Measurements from ENCODE around the gene ECSCR.

Gene ECSCR

DNA sequence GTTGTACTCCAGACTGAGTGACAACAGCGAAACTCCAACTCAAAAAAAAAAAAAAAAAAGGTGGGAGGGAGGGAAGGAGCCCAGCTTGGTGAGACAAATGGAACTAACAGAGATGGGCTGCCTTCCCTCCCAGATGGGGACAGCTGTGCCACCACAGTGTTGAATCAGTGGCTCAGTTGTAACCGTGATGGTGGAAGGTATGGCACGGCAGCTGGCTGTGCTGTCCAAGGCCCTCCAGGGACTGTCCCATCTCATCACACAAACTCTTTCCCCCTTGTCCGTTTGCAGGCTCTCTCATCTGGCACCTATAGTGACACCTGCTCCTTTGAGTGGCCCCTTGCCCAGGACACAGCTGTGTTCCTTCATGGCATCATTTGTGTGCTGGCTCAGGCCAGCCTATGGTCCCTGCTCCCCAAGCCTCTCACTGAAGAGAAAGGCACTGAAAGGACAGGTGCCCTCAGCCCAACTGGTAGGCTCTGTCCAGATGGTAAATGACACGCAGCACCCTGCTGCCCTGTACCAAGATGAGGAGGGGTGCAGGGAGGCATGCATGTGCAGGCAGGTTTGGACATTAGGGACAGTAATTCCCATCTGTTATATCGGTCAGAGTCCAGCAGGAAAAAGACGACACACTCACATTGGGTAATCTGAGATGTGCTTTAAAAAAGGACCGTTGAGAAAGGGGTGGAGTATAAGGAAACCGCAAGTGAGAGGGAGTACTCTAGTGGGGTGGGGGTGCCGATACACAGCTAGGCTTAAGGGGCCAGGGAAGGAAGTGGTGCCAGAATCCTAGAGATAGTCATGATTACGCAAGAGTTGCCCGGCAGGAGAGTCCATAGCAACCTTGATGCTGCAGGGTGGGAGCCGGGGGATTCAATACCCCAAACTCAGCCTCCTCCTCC lies 12.6 kb upstream of the ECSCR start:
- Histone ChIP-seq H3K4me3 (ENCODE audit: low read length in 2 of 2) (no peak overlapping the region), H3K9ac (ENCODE audit: low read depth in 1 of 2, low read length in 2 of 2) (peak overlapping the region; percentile 11 to 32), H3K27ac (ENCODE audit: low read depth in 2 of 2, low read length in 2 of 2) (peak overlapping the region; percentile 43 to 49), H3K4me1 (ENCODE audit: control insufficient read depth in 2 of 2, insufficient read depth in 2 of 2, low read length in 2 of 2) (peaks cover 29% of the 10 kb centered on the region in 2 donors), H3K9me3 (ENCODE audit: control insufficient read depth in 2 of 2, low read length in 2 of 2) (no peaks in the 10 kb centered on the region), H3K36me3 (ENCODE audit: control insufficient read depth in 2 of 2, insufficient read depth in 2 of 2, low read length in 2 of 2) (peaks cover 7 to 20% of the 10 kb centered on the region in 2 donors), H3K27me3 (ENCODE audit: control insufficient read depth in 2 of 2, insufficient read depth in 2 of 2, low read length in 2 of 2) (no peaks in the 10 kb centered on the region)

DNA sequence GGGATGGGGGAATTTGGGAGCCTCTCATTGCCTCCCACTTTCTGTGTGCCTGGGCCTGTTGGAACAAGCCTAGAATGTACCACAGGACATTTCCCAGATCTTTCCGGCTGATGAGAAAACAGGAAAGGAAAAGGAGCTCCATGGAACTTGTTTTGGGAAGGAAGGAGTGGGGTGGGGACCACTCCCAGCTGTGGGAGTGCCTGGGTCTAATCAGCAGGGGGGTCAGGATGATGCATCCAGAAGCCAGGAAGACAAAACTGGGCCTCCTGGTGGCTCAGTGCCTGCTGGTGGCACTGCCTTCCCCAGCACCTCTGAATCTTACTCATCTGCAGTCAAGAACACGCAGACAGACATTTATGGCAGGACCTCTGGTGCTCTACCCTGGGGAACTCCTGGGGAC lies 11.0 kb upstream of the ECSCR start:
- H3K36me3 ChIP-seq (ENCODE audit: control insufficient read depth in 2 of 2, insufficient read depth in 2 of 2, low read length in 2 of 2): peaks cover 7 to 20% of the 10 kb centered on the region in 2 donors
- H3K9me3 ChIP-seq (ENCODE audit: control insufficient read depth in 2 of 2, low read length in 2 of 2): no peaks in the 10 kb centered on the region
- H3K27me3 ChIP-seq (ENCODE audit: control insufficient read depth in 2 of 2, insufficient read depth in 2 of 2, low read length in 2 of 2): peaks cover 0 to 2% of the 10 kb centered on the region in 2 donors
- no peak overlapping the region for H3K9ac ChIP-seq (ENCODE audit: low read depth in 1 of 2, low read length in 2 of 2)
- peaks cover 29% of the 10 kb centered on the region in 2 donors for H3K4me1 ChIP-seq (ENCODE audit: control insufficient read depth in 2 of 2, insufficient read depth in 2 of 2, low read length in 2 of 2)
- H3K27ac ChIP-seq (ENCODE audit: low read depth in 2 of 2, low read length in 2 of 2): no peak overlapping the region
- H3K4me3 ChIP-seq (ENCODE audit: low read length in 2 of 2): no peak overlapping the region

DNA sequence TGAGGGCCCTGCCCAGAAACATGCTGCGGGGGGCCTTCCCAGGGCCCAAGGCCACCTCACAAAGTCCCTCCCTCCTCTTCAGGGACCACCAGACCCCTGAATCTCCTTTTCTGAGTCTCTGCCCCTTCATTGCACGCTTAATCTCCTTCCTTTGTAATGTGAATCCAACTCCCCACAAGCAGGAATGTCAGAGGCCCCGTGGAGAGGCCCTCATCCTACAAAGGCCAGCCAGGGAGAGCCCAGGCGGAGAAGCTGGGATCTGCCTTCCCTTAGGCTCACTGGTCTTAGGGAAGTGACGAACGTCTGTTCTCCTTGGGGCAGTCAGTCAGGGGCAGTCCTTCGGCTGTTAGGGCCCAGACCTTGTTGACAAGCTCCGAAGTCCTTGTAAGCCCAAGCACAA lies 10.6 kb upstream of the ECSCR start:
- Histone ChIP-seq H3K4me1 (ENCODE audit: control insufficient read depth in 2 of 2, insufficient read depth in 2 of 2, low read length in 2 of 2) (peaks cover 29% of the 10 kb centered on the region in 2 donors), H3K27ac (ENCODE audit: low read depth in 2 of 2, low read length in 2 of 2) (no peak overlapping the region), H3K4me3 (ENCODE audit: low read length in 2 of 2) (no peak overlapping the region), H3K36me3 (ENCODE audit: control insufficient read depth in 2 of 2, insufficient read depth in 2 of 2, low read length in 2 of 2) (peaks cover 5 to 15% of the 10 kb centered on the region in 2 donors), H3K9me3 (ENCODE audit: control insufficient read depth in 2 of 2, low read length in 2 of 2) (no peaks in the 10 kb centered on the region), H3K27me3 (ENCODE audit: control insufficient read depth in 2 of 2, insufficient read depth in 2 of 2, low read length in 2 of 2) (peaks cover 0 to 2% of the 10 kb centered on the region in 2 donors), H3K9ac (ENCODE audit: low read depth in 1 of 2, low read length in 2 of 2) (no peak overlapping the region)

- Histone ChIP-seq H3K9ac (ENCODE audit: low read depth in 1 of 2, low read length in 2 of 2) (peak overlapping the region in 1 of 2 donors; percentile 82), H3K27me3 (ENCODE audit: control insufficient read depth in 2 of 2, insufficient read depth in 2 of 2, low read length in 2 of 2) (peaks cover 0 to 2% of the 10 kb centered on the region in 2 donors), H3K4me1 (ENCODE audit: control insufficient read depth in 2 of 2, insufficient read depth in 2 of 2, low read length in 2 of 2) (peaks cover 29% of the 10 kb centered on the region in 2 donors), H3K4me3 (ENCODE audit: low read length in 2 of 2) (no peak overlapping the region), H3K27ac (ENCODE audit: low read depth in 2 of 2, low read length in 2 of 2) (no peak overlapping the region), H3K9me3 (ENCODE audit: control insufficient read depth in 2 of 2, low read length in 2 of 2) (no peaks in the 10 kb centered on the region), H3K36me3 (ENCODE audit: control insufficient read depth in 2 of 2, insufficient read depth in 2 of 2, low read length in 2 of 2) (peaks cover 0 to 9% of the 10 kb centered on the region in 2 donors)
These were observed 10.0 kb upstream of the ECSCR start for GRCh38 chr5:139472386-139473030.

- H3K27ac ChIP-seq (ENCODE audit: low read depth in 2 of 2, low read length in 2 of 2): peak within 1 kb of the TSS; percentile 80 to 86
- peaks cover 0 to 2% of the 10 kb centered on the region in 2 donors for H3K27me3 ChIP-seq (ENCODE audit: control insufficient read depth in 2 of 2, insufficient read depth in 2 of 2, low read length in 2 of 2)
- peak within 1 kb of the TSS; percentile 68 to 82 for H3K9ac ChIP-seq (ENCODE audit: low read depth in 1 of 2, low read length in 2 of 2)
- peaks cover 0 to under 1% of the 10 kb centered on the region in 2 donors for H3K36me3 ChIP-seq (ENCODE audit: control insufficient read depth in 2 of 2, insufficient read depth in 2 of 2, low read length in 2 of 2)
- peaks cover 26% of the 10 kb centered on the region in 2 donors for H3K4me1 ChIP-seq (ENCODE audit: control insufficient read depth in 2 of 2, insufficient read depth in 2 of 2, low read length in 2 of 2)
- no peaks in the 10 kb centered on the region for H3K9me3 ChIP-seq (ENCODE audit: control insufficient read depth in 2 of 2, low read length in 2 of 2)
- H3K4me3 ChIP-seq (ENCODE audit: low read length in 2 of 2): peak within 1 kb of the TSS; percentile 72 to 73
These were observed 8.3 kb upstream of the ECSCR start, which contains the start of gene SMIM33 for GRCh38 chr5:139470821-139471300. Gene SMIM33, plus strand, starts transcription at chr5:139471004. Its CDS starts 118 bp downstream, at chr5:139471122.

- H3K36me3 ChIP-seq (ENCODE audit: control insufficient read depth in 2 of 2, insufficient read depth in 2 of 2, low read length in 2 of 2): no peaks in the 10 kb centered on the region
- peaks cover 12 to 15% of the 10 kb centered on the region in 2 donors for H3K4me1 ChIP-seq (ENCODE audit: control insufficient read depth in 2 of 2, insufficient read depth in 2 of 2, low read length in 2 of 2)
- H3K27ac ChIP-seq (ENCODE audit: low read depth in 2 of 2, low read length in 2 of 2): no peak overlapping the region
- no peak overlapping the region for H3K4me3 ChIP-seq (ENCODE audit: low read length in 2 of 2)
- no peak overlapping the region for H3K9ac ChIP-seq (ENCODE audit: low read depth in 1 of 2, low read length in 2 of 2)
- no peaks in the 10 kb centered on the region for H3K9me3 ChIP-seq (ENCODE audit: control insufficient read depth in 2 of 2, low read length in 2 of 2)
- H3K27me3 ChIP-seq (ENCODE audit: control insufficient read depth in 2 of 2, insufficient read depth in 2 of 2, low read length in 2 of 2): peaks cover 0 to 2% of the 10 kb centered on the region in 2 donors
These were observed 5.9 kb upstream of the ECSCR start for GRCh38 chr5:139468421-139468931.

DNA sequence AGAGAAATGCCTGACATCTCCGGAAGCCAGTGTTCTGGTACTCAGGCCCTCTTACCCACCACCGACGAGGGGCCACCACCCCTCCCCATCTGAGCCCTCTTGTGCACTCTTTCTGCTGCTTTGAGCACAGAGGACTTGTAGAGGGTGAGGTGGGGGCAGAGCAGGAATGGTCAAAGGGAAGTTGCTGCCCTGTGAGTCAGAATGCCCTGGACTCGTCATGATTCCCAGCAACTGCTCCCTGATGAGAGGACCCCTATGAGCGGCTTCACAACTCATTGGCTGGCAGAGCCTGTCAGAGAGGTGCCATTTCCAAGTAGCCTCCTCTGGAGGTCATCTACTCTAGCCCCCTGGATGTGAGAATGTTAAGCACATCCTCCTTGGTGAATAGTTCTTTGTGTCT lies 845 bp downstream of the ECSCR start:
- no peaks in the 10 kb centered on the region for H3K9me3 ChIP-seq (ENCODE audit: control insufficient read depth in 2 of 2, low read length in 2 of 2)
- no peaks in the 10 kb centered on the region for H3K27me3 ChIP-seq (ENCODE audit: control insufficient read depth in 2 of 2, insufficient read depth in 2 of 2, low read length in 2 of 2)
- no peak overlapping the region for H3K9ac ChIP-seq (ENCODE audit: low read depth in 1 of 2, low read length in 2 of 2)
- peak overlapping the region in 1 of 2 donors; percentile 39 for H3K27ac ChIP-seq (ENCODE audit: low read depth in 2 of 2, low read length in 2 of 2)
- H3K4me3 ChIP-seq (ENCODE audit: low read length in 2 of 2): peak overlapping the region; percentile 14 to 23
- H3K4me1 ChIP-seq (ENCODE audit: control insufficient read depth in 2 of 2, insufficient read depth in 2 of 2, low read length in 2 of 2): peaks cover 10 to 13% of the 10 kb centered on the region in 2 donors
- no peaks in the 10 kb centered on the region for H3K36me3 ChIP-seq (ENCODE audit: control insufficient read depth in 2 of 2, insufficient read depth in 2 of 2, low read length in 2 of 2)

- H3K9me3 ChIP-seq (ENCODE audit: control insufficient read depth in 2 of 2, low read length in 2 of 2): no peaks in the 10 kb centered on the region
- H3K9ac ChIP-seq (ENCODE audit: low read depth in 1 of 2, low read length in 2 of 2): no peak overlapping the region
- no peaks in the 10 kb centered on the region for H3K36me3 ChIP-seq (ENCODE audit: control insufficient read depth in 2 of 2, insufficient read depth in 2 of 2, low read length in 2 of 2)
- peak overlapping the region in 1 of 2 donors; percentile 39 for H3K27ac ChIP-seq (ENCODE audit: low read depth in 2 of 2, low read length in 2 of 2)
- H3K27me3 ChIP-seq (ENCODE audit: control insufficient read depth in 2 of 2, insufficient read depth in 2 of 2, low read length in 2 of 2): no peaks in the 10 kb centered on the region
- H3K4me3 ChIP-seq (ENCODE audit: low read length in 2 of 2): peak overlapping the region in 1 of 2 donors; percentile 14
- peaks cover 10 to 13% of the 10 kb centered on the region in 2 donors for H3K4me1 ChIP-seq (ENCODE audit: control insufficient read depth in 2 of 2, insufficient read depth in 2 of 2, low read length in 2 of 2)
These were observed 1.4 kb downstream of the ECSCR start for GRCh38 chr5:139461176-139461575.

- no peak overlapping the region for H3K27ac ChIP-seq (ENCODE audit: low read depth in 2 of 2, low read length in 2 of 2)
- H3K27me3 ChIP-seq (ENCODE audit: control insufficient read depth in 2 of 2, insufficient read depth in 2 of 2, low read length in 2 of 2): no peaks in the 10 kb centered on the region
- H3K4me3 ChIP-seq (ENCODE audit: low read length in 2 of 2): no peak overlapping the region
- H3K4me1 ChIP-seq (ENCODE audit: control insufficient read depth in 2 of 2, insufficient read depth in 2 of 2, low read length in 2 of 2): peaks cover 10 to 13% of the 10 kb centered on the region in 2 donors
- no peaks in the 10 kb centered on the region for H3K36me3 ChIP-seq (ENCODE audit: control insufficient read depth in 2 of 2, insufficient read depth in 2 of 2, low read length in 2 of 2)
- no peaks in the 10 kb centered on the region for H3K9me3 ChIP-seq (ENCODE audit: control insufficient read depth in 2 of 2, low read length in 2 of 2)
- no peak overlapping the region for H3K9ac ChIP-seq (ENCODE audit: low read depth in 1 of 2, low read length in 2 of 2)
These were observed 2.1 kb downstream of the ECSCR start for GRCh38 chr5:139460455-139460854.
